ENCODE data around the gene SLC9C2.
"Not testable (repeated sequence)": the region's sequence is repeated elsewhere in the genome, so short reads cannot be mapped to it uniquely, and the experiment has no call there.

The SLC9C2 gene, protein sequence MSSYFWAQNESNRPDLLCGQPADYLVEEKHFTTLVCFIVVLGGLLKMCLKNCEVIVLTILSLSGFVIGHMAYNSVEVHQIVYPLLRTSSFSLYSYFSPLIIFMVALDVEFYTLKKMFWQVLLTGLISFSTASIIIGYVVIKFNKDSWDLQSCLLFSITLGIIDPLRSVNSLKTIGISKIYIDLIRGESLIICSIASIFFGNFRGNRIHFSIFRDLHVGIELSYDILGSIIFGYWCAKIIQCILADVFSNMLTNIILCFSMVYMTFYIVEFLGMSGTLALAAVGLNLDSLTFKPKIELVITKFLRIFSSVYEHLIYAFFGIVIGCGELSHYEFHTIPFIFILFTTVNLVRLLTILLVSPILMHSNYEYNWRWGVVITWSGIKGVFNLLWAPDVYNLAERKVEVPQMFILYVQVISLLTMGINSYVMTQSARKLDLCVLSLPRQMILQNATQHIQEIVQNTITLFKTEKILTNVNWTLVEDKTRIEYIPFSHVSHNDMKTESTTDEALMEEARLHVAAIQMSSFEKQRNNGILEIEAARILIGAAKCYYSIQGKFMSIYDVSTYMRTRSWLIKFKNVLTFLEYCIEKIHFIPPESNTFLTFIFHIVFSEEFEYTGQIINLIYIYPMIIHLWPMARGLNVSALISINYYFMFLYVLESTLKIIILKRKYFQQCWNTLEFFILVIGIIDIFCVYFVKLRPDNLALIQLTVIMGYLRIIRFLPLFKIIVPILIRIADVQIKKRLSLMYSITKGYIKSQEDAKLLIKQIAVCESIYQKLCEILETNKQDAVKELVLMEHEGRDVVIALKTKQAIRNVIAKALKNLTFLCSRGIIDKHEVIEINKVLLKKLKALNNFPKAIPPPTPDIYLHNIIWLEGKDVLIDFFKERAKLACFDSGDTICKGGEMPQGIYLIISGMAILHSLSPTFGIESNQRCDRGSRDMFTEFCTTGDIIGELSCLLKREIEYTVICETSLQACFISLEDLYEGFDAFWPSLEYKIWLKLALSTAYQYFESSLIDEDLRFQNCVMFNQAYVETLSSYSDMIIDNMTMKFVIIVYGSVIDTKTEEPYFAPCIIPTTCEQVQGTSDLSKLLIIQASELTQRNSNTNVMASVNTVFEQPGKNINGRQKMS

DNA sequence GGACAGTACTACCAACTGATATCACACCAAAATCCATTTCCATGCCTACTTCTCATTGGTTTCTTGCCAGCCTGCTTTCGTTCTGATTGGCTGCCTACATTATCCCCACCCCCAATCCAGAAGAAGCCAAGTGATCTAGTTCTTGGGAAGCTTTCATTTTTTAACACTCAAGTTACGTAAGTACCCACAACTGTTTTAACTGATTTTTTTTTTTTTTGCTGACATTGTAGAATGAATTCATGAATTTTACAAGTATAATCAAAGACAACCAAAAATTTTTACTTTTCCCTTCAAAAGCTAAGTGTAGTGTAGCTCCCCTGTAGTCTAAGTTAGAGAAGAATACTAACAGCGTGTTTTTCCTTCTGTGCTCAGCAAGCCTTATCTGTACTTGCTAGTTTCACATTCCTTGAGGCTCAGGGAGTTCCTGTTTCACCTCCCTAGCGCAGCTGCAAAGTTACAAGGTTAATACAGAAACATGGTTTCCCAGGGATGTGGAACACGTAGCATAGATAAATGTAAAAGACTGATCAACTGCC is at the start of gene SLC9C2:
Gene SLC9C2, minus strand, starts transcription at position 17 of the 536 bp plus-strand sequence. CDS start 1,296 bp downstream, outside the sequence.
- Histone ChIP-seq H3K27ac (ENCODE audit: low read depth, low read length) (no peak within 1 kb of the TSS), H3K9me3 (ENCODE audit: low read length) (no peaks in the 10 kb centered on the region), H3K9ac (ENCODE audit: low read length) (no peak within 1 kb of the TSS), H3K27me3 (ENCODE audit: control insufficient read depth in 1 of 2, insufficient read depth in 2 of 2, low read length in 2 of 2) (no peaks in the 10 kb centered on the region), H3K36me3 (ENCODE audit: insufficient read depth, low read length) (no peaks in the 10 kb centered on the region), H3K4me3 (ENCODE audit: low read depth in 1 of 2, low read length in 2 of 2) (no peak within 1 kb of the TSS), H3K4me1 (ENCODE audit: insufficient read depth, low read length) (no peaks in the 10 kb centered on the region)

DNA sequence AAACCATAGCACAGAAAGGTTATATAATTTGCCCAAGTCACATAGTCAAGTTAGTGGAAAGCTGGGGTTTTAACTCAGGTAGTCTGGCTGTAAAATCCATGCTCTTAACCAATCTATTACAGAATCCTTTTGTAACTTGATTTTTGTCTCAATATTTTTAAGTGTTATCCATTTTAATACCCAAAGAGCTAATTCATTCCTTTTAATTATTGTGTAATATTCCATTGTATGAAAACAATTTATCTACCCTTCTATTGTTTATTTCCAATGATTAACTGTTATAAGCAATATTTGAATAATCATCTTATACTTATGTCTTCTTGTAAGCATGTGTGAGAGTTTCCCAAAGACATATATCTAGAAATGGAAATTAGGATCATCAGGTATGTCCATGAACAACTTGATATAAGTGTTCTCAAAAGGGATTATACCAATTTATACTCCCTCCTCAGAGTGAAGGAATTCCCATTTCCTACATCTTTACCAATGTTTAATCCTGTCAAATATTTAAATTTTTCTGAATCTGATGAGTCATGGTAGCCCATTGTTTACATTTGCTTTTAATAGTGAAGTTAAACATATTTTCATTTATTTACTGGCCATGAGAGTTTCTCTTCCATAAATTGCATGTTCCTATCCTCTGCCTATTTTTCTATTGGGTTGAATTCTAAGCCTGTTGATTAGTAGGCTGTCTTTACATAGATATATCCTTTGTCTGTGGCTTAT is 46.2 kb upstream of the SLC9C2 start:
- Histone ChIP-seq H3K36me3 (ENCODE audit: insufficient read depth, low read length) (no peaks in the 10 kb centered on the region), H3K4me1 (ENCODE audit: insufficient read depth, low read length) (no peaks in the 10 kb centered on the region), H3K9ac (ENCODE audit: low read length) (no peak overlapping the region), H3K27ac (ENCODE audit: low read depth, low read length) (no peak overlapping the region), H3K27me3 (ENCODE audit: control insufficient read depth in 1 of 2, insufficient read depth in 2 of 2, low read length in 2 of 2) (no peaks in the 10 kb centered on the region), H3K9me3 (ENCODE audit: low read length) (no peaks in the 10 kb centered on the region), H3K4me3 (ENCODE audit: low read depth in 1 of 2, low read length in 2 of 2) (no peak overlapping the region)

DNA sequence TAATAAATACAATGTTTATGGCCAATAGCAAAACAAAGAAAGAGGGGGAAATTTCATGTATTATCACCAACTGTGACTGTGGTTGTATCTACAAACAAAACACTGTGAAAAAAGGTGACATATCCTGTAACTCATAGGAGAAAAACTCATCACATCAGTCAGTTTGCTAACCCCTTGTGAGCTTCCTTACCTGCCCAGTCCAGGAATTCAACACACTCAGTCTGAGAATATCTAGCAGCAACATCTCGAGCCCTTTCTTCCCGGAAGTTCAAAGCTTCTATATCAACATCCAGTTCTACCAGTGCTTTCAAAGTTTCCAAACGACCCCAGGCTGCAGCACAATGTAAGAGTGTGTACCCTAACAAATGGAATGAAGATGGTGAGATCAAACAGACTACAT is 43.8 kb upstream of the SLC9C2 start:
- H3K4me3 ChIP-seq (ENCODE audit: low read depth in 1 of 2, low read length in 2 of 2) = no peak overlapping the region
- H3K9ac ChIP-seq (ENCODE audit: low read length) = no peak overlapping the region
- no peaks in the 10 kb centered on the region for H3K27me3 ChIP-seq (ENCODE audit: control insufficient read depth in 1 of 2, insufficient read depth in 2 of 2, low read length in 2 of 2)
- H3K4me1 ChIP-seq (ENCODE audit: insufficient read depth, low read length) = no peaks in the 10 kb centered on the region
- H3K9me3 ChIP-seq (ENCODE audit: low read length) = no peaks in the 10 kb centered on the region
- no peak overlapping the region for H3K27ac ChIP-seq (ENCODE audit: low read depth, low read length)
- H3K36me3 ChIP-seq (ENCODE audit: insufficient read depth, low read length) = no peaks in the 10 kb centered on the region

DNA sequence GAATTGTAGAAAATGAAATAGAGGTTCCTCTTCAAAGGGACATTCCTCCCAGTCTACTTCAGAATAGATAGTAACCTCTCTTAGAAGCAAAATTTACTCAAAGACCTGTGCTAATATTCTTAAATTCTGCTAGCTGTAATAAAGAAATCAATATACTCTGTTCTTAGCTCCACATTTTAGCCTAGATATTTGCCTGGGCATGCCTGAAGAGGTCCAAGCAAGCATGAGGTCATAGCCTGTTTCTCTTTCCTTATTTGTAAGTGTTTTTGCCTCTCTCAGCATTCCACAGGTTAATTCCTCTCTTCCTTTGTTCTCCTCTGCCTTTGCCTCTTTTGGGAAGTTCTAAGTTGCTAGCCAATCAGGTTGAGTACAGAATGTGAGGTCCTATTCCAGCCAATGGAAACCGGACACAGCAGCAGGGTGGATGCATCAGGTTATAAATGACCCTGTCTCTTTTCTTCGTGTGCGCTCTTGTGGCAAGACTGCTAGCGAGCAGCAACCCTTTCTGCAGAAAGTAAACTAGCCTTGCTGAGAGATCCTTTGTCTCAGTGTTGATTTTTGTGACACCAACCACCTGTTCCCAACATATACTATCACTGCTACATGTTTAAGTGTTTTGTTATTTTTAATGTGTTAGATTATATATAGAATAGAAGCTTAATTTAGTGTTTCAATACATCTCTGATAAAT is 39.7 kb upstream of the SLC9C2 start:
- not testable (repeated sequence) for H3K4me3 ChIP-seq (ENCODE audit: low read depth in 1 of 2, low read length in 2 of 2); H3K27me3 ChIP-seq (ENCODE audit: control insufficient read depth in 1 of 2, insufficient read depth in 2 of 2, low read length in 2 of 2); H3K4me1 ChIP-seq (ENCODE audit: insufficient read depth, low read length); H3K9ac ChIP-seq (ENCODE audit: low read length); H3K9me3 ChIP-seq (ENCODE audit: low read length); H3K36me3 ChIP-seq (ENCODE audit: insufficient read depth, low read length); H3K27ac ChIP-seq (ENCODE audit: low read depth, low read length)

DNA sequence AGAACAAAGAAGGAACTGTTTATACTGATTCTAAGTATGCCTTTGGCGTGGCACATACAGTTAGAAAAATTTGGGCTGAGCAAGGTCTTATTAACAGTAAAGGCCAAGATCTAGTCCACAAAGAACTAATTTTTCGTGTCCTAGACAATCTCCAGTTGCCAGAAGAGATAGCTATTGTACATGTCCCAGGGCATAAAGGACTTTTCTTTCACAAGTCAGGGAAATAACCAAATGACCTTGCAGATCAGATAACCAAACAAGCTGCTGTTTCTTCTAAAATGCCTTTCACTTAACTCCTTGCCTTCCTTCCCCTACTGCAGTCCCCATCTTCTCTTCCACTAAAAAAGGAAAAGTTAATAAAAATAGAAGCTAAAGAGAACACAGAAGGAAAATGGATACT is 36.2 kb upstream of the SLC9C2 start:
- Histone ChIP-seq H3K36me3 (ENCODE audit: insufficient read depth, low read length) (no peaks in the 10 kb centered on the region), H3K9me3 (ENCODE audit: low read length) (no peaks in the 10 kb centered on the region), H3K4me3 (ENCODE audit: low read depth in 1 of 2, low read length in 2 of 2) (no peak overlapping the region), H3K27ac (ENCODE audit: low read depth, low read length) (no peak overlapping the region), H3K27me3 (ENCODE audit: control insufficient read depth in 1 of 2, insufficient read depth in 2 of 2, low read length in 2 of 2) (no peaks in the 10 kb centered on the region), H3K4me1 (ENCODE audit: insufficient read depth, low read length) (no peaks in the 10 kb centered on the region), H3K9ac (ENCODE audit: low read length) (no peak overlapping the region)

DNA sequence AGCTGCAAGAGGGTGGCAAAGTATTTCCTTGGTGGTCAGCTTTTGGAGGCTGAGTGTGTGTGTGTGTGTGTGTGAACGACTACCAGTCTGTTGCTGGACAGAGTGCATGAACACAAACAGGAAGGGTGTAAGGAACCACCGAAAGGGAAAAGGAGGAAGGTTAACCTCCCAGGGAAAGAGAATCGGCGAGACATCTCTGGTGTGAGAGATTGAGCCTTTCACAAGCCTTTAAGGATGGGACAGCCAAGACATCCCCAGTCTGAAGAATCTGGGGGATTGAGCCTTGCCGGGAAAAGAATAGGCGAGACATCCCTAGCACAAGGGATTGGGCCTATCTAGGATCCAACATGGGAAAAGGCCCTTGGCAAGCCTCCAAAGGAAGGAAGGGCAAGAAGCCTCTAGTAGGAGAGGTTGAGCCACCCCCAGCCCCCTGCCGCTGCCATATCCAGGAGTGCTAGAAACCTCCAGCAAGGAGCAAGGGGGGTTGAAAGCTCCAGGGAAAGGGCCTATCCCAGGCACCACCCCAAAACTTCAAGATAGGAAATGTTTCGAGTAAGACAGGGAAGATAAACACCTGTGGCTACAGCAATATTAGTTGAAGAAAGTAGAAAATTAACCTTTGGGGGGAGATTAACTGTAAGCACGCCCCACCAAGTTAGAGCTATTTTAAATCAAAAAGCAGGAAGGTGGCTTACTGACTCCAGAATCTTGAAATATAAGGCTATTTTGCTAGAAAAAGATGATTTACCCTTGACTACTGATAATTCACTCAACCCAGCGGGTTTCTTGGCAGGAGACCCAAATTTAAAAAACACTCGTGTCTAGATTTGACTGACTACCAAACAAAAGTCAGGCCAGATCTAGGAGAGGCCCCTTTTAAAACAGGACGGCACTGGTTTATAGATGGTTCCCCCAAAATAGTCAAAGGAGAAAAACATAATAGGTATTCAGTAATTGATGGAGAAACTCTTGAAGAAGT is 35.5 kb upstream of the SLC9C2 start:
- Histone ChIP-seq H3K36me3 (ENCODE audit: insufficient read depth, low read length) (no peaks in the 10 kb centered on the region), H3K4me1 (ENCODE audit: insufficient read depth, low read length) (no peaks in the 10 kb centered on the region), H3K27me3 (ENCODE audit: control insufficient read depth in 1 of 2, insufficient read depth in 2 of 2, low read length in 2 of 2) (no peaks in the 10 kb centered on the region), H3K27ac (ENCODE audit: low read depth, low read length) (no peak overlapping the region), H3K9me3 (ENCODE audit: low read length) (no peaks in the 10 kb centered on the region), H3K9ac (ENCODE audit: low read length) (no peak overlapping the region), H3K4me3 (ENCODE audit: low read depth in 1 of 2, low read length in 2 of 2) (no peak overlapping the region)

DNA sequence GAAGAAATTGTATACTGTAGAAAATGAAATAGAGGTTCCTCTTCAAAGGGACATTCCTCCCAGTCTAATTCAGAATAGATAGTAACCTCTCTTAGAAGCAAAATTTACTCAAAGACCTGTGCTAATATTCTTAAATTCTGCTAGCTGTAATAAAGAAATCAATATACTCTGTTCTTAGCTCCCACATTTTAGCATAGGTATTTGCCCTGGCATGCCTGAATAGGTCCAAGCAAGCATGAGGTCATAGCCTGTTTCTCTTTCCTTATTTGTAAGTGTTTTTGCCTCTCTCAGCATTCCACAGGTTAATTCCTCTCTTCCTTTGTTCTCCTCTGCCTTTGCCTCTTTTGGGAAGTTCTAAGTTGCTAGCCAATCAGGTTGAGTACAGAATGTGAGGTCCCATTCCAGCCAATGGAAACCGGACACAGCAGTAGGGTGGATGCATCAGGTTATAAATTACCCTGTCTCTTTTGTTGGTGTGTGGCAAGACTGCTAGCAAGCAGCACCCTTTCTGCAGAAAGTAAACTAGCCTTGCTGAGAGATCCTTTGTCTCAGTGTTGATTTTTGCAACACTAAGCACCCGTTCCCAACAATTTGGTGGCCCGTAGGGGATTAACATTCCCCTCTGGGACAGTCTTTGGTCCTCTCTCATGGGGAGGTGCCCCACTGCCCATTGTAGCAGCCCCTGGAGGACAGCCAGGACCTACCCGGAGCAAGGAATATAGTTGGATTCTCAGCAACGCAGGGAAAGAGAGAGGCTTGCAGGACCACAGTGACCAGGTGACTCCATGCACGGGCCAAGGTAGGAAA is 34.6 kb upstream of the SLC9C2 start:
- H3K27me3 ChIP-seq (ENCODE audit: control insufficient read depth in 1 of 2, insufficient read depth in 2 of 2, low read length in 2 of 2); H3K4me3 ChIP-seq (ENCODE audit: low read depth in 1 of 2, low read length in 2 of 2); H3K36me3 ChIP-seq (ENCODE audit: insufficient read depth, low read length); H3K4me1 ChIP-seq (ENCODE audit: insufficient read depth, low read length); H3K9ac ChIP-seq (ENCODE audit: low read length); H3K9me3 ChIP-seq (ENCODE audit: low read length); H3K27ac ChIP-seq (ENCODE audit: low read depth, low read length): not testable (repeated sequence)

DNA sequence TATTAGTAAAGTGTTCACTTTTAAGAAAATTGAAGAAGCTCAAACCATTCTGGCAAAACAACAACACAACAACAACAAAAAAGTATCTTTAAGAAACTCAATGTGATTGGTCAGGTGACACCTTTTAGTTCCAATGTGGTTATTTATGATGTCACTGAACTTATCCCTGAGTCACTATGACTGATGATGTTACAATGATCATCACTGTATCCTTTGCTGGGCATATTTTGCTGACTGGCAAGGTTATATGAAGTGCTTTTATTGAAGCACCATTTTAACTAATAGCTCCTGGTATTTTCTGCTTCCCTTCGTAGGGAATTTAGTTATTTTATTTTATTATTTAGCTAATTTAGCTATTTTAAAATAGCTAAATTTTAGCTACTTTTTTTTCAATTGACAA is 32.2 kb upstream of the SLC9C2 start, which contains the start of gene TEX50:
Gene TEX50, plus strand, starts transcription at position 223 of the 400 bp plus-strand sequence. CDS start 184 bp downstream, outside the sequence.
- Histone ChIP-seq H3K9ac (ENCODE audit: low read length) (no peak within 1 kb of the TSS), H3K27me3 (ENCODE audit: control insufficient read depth in 1 of 2, insufficient read depth in 2 of 2, low read length in 2 of 2) (no peaks in the 10 kb centered on the region), H3K4me3 (ENCODE audit: low read depth in 1 of 2, low read length in 2 of 2) (no peak within 1 kb of the TSS), H3K4me1 (ENCODE audit: insufficient read depth, low read length) (no peaks in the 10 kb centered on the region), H3K36me3 (ENCODE audit: insufficient read depth, low read length) (no peaks in the 10 kb centered on the region), H3K27ac (ENCODE audit: low read depth, low read length) (no peak within 1 kb of the TSS), H3K9me3 (ENCODE audit: low read length) (no peaks in the 10 kb centered on the region)

DNA sequence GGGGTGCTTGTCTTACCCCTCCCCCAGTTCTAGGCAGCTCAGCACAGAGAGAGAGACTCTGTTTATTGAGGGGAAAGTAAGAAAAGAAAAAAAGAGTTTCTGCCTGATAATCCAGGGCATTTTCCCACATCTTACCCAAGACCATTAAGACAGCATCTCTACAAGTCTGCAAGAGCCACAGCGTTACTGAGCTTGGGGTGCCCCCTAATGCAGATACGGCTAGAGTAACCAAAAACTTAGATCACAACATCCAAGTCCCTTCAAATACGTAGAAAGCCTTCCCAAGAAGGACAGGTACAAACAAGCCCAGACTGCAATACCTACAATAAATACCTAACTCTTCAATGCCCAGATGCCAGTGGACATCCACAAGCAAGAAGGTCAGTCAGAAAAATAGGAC is 26.0 kb upstream of the SLC9C2 start:
- Histone ChIP-seq H3K9ac (ENCODE audit: low read length) (no peak overlapping the region), H3K9me3 (ENCODE audit: low read length) (no peaks in the 10 kb centered on the region), H3K27me3 (ENCODE audit: control insufficient read depth in 1 of 2, insufficient read depth in 2 of 2, low read length in 2 of 2) (no peaks in the 10 kb centered on the region), H3K36me3 (ENCODE audit: insufficient read depth, low read length) (no peaks in the 10 kb centered on the region), H3K4me1 (ENCODE audit: insufficient read depth, low read length) (no peaks in the 10 kb centered on the region), H3K27ac (ENCODE audit: low read depth, low read length) (no peak overlapping the region), H3K4me3 (ENCODE audit: low read depth in 1 of 2, low read length in 2 of 2) (no peak overlapping the region)

All from muscle layer of colon (tissue), 2 donors.